SK-N-MC (cell line): ENCODE results near the gene RAD50.
"Not testable (repeated sequence)": the region's sequence is repeated elsewhere in the genome, so short reads cannot be mapped to it uniquely, and the experiment has no call there.

Experiments
- DNase-seq: peaks from one replicate; pipeline ENCODE4 v3.0.0-alpha.2; 2011; ENCODE audit warnings: low read depth, low spot score
- H3K27ac ChIP-seq: fragments of 200-600 bp; sonication (generic); 2 replicates; pipeline ENCODE4 v1.5.1; 2016; ENCODE audit warnings: mixed run types
- H3K36me3 ChIP-seq: fragments of 200-600 bp; sonication (generic); 2 replicates; pipeline ENCODE4 v1.6.1; 2017; ENCODE audit warnings: antibody characterized with exemption, low read length, mixed read lengths; ENCODE audit not compliant: insufficient read depth
- H3K4me3 ChIP-seq: fragments of 200-600 bp; sonication (generic); 2 replicates; pipeline ENCODE4 v1.5.1; 2016
- H3K9ac ChIP-seq: fragments of 200-600 bp; sonication (generic); 2 replicates; pipeline ENCODE4 v1.8.0; 2017; ENCODE audit warnings: mixed run types, mixed read lengths; ENCODE audit not compliant: insufficient read length
- H3K9me3 ChIP-seq: fragments of 200-600 bp; sonication (generic); 2 replicates; pipeline ENCODE4 v1.6.1; 2017; ENCODE audit warnings: low read depth, mild to moderate bottlenecking, antibody characterized with exemption, low read length, moderate library complexity, mixed read lengths
- EZH2 ChIP-seq: fragments of 200-600 bp; sonication (generic); IDR thresholded peaks from one replicate; pipeline ENCODE4 v1.6.1; 2017; ENCODE audit warnings: antibody characterized with exemption
- FOXP2 ChIP-seq: optimal IDR thresholded peaks from 2 replicates; pipeline ENCODE3; 2011; ENCODE audit warnings: mild to moderate bottlenecking, moderate library complexity; ENCODE audit not compliant: insufficient read depth; ENCODE audit errors: extremely low read length, control extremely low read depth
- POLR2AphosphoS5 ChIP-seq: IDR thresholded peaks from 2 replicates; pipeline ENCODE4 v1.6.1; 2012; ENCODE audit warnings: mild to moderate bottlenecking, low read depth, low read length, borderline replicate concordance

The RAD50 gene

GRCh38 chr5:132611965-132612364 lies 55.2 kb downstream of the RAD50 start:
- H3K36me3 ChIP-seq = peaks cover 70% of the 10 kb centered on the region

DNA sequence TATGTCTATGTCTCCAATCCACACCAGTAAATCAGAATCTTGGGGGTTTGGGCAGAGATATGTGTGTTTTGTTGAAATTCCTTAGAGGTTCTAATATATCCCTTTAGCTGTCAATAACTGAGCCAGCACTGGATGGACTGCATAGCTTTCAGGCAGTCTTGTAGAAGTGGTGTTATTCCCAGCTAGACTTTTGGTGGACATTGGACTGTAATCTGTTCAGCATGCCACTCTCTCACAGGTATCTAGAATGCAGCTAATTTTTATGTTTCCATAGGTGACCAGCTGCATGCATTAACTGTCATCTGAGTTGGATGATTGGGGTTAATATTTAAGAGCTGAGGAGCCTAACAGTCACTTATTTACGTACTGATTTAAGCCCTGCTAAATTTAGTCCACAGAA lies 56.1 kb downstream of the RAD50 start:
- DNase-seq = no peak
- Histone ChIP-seq H3K9me3 (no peaks in the 10 kb centered on the region), H3K9ac (no peak overlapping the region), H3K4me3 (no peak overlapping the region), H3K36me3 (peaks cover 72% of the 10 kb centered on the region), H3K27ac (no peak overlapping the region)
- TF ChIP-seq POLR2AphosphoS5 (no peak), FOXP2 (no peak), EZH2 (no peak)

More at GRCh38 chr5:132611965-132612364, 55.2 kb downstream of the RAD50 start:
- DNase-seq = no peak
- H3K9ac ChIP-seq = no peak overlapping the region
- no peak overlapping the region for H3K4me3 ChIP-seq
- H3K9me3 ChIP-seq = no peaks in the 10 kb centered on the region
- H3K27ac ChIP-seq = no peak overlapping the region
- no peak for TF ChIP-seq EZH2
- no peak for TF ChIP-seq FOXP2
- TF ChIP-seq POLR2AphosphoS5 = no peak

DNA sequence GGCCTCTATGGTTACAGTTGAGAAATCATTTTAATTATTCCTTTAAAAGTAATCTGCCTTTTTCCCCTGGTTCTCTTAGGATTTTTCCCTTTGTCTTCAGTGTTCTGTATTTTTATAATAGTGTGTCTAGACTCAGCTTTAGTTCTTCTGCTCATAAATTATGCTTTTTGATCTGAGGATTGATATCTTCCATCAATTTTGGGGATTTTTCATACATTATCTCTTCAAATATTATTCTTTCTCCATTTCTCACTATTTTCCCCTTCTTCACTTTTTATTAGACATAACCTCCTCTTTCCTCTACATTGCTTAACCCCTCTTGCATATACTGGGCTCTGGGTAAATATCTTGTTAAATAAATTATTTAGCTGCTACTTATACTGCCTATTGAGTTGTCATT lies 64.9 kb downstream of the RAD50 start:
- Histone ChIP-seq H3K9ac (no peak overlapping the region), H3K27ac (no peak overlapping the region), H3K4me3 (no peak overlapping the region), H3K36me3 (peaks cover 54% of the 10 kb centered on the region), H3K9me3 (no peaks in the 10 kb centered on the region)
- no peak for DNase-seq
- TF ChIP-seq EZH2 (no peak), POLR2AphosphoS5 (no peak), FOXP2 (no peak)

- Histone ChIP-seq H3K27ac (no peak overlapping the region), H3K36me3 (peaks cover 45% of the 10 kb centered on the region), H3K9ac (no peak overlapping the region), H3K4me3 (no peak overlapping the region), H3K9me3 (no peaks in the 10 kb centered on the region)
- TF ChIP-seq EZH2 = no peak
- TF ChIP-seq POLR2AphosphoS5 = no peak
- TF ChIP-seq FOXP2 = no peak
- no peak for DNase-seq
These were observed 65.8 kb downstream of the RAD50 start for GRCh38 chr5:132622608-132623007.

DNA sequence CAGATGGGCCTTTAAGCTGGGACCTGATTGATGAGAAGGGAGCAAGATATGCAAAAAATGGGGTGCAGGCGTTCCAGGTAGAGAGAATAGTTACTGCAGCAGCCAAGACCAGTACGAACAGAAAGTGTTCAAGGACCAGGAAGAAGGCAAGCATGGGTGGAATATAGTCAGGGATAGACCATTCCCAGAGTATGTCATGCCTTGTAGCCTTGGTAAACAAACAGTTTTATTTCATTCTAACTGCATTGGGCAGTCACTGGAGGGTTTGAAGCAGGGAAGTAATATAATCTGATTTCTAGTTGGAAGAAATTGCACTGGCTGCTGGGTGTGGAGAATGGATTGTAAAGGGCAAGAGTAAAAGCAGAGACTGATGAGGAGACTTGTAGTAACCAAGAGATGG lies 70.7 kb downstream of the RAD50 start:
- H3K27ac ChIP-seq = no peak overlapping the region
- no peak overlapping the region for H3K9ac ChIP-seq
- peaks cover 10% of the 10 kb centered on the region for H3K36me3 ChIP-seq
- H3K9me3 ChIP-seq = no peaks in the 10 kb centered on the region
- no peak for TF ChIP-seq POLR2AphosphoS5
- TF ChIP-seq EZH2 = no peak
- no peak for TF ChIP-seq FOXP2
- H3K4me3 ChIP-seq = no peak overlapping the region
- DNase-seq = no peak

- Histone ChIP-seq H3K36me3 (peaks cover 13% of the 10 kb centered on the region; the same call in 1 of the 2 replicates), H3K4me3 (no peak overlapping the region), H3K9ac (no peak overlapping the region), H3K9me3 (no peaks in the 10 kb centered on the region), H3K27ac (no peak overlapping the region)
- TF ChIP-seq EZH2 (no peak), FOXP2 (no peak), POLR2AphosphoS5 (no peak)
- DNase-seq = no peak
These were observed 72.0 kb downstream of the RAD50 start for GRCh38 chr5:132628814-132629213.

GRCh38 chr5:132629230-132629944 lies 72.6 kb downstream of the RAD50 start:
- Histone ChIP-seq H3K36me3 (peaks cover 12% of the 10 kb centered on the region; the same call in 1 of the 2 replicates), H3K4me3 (no peak overlapping the region), H3K27ac (no peak overlapping the region), H3K9me3 (no peaks in the 10 kb centered on the region), H3K9ac (no peak overlapping the region)
- DNase-seq = no peak
- TF ChIP-seq POLR2AphosphoS5 = no peak
- TF ChIP-seq EZH2 = no peak
- no peak for TF ChIP-seq FOXP2

- H3K4me3 ChIP-seq, H3K9me3 ChIP-seq, H3K27ac ChIP-seq, H3K9ac ChIP-seq, DNase-seq: not testable (repeated sequence)
- H3K36me3 ChIP-seq = peaks cover 32% of the 10 kb centered on the region
These were observed 76.8 kb downstream of the RAD50 start for GRCh38 chr5:132633587-132633986.

DNA sequence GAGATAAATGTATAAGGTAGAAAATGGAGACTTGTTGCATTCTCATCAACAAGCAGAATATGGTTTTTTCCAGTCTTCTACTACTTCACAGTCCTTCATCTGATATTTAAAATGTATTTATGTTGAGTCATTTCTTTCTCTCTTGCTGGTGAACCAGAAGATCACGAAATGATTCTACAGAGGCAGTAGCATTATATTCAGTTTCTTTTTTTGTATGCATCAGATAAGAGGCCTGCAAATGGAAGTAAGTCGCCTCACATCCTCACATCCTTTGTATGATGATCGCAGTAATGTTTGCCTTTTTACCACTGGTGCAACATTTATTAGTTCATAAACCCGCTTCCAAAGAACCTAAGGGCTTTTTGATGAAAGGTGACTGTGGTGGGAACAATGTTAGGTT lies 79.1 kb downstream of the RAD50 start:
- H3K27ac ChIP-seq = no peak overlapping the region
- H3K9me3 ChIP-seq = no peaks in the 10 kb centered on the region
- no peak for TF ChIP-seq FOXP2
- no peak for TF ChIP-seq POLR2AphosphoS5
- no peak for TF ChIP-seq EZH2
- no peak overlapping the region for H3K4me3 ChIP-seq
- no peak for DNase-seq
- H3K36me3 ChIP-seq = peaks cover 51% of the 10 kb centered on the region
- no peak overlapping the region for H3K9ac ChIP-seq
